RPMI8226 (cell line): Measurements from ENCODE around the gene CCNT1.
"Not testable (repeated sequence)": the region's sequence is repeated elsewhere in the genome, so short reads cannot be mapped to it uniquely, and the experiment has no call there.

Experiments used
- DNase-seq: peaks from one replicate; pipeline ENCODE4 v3.0.0-alpha.2; 2015

CCNT1 gene

DNA sequence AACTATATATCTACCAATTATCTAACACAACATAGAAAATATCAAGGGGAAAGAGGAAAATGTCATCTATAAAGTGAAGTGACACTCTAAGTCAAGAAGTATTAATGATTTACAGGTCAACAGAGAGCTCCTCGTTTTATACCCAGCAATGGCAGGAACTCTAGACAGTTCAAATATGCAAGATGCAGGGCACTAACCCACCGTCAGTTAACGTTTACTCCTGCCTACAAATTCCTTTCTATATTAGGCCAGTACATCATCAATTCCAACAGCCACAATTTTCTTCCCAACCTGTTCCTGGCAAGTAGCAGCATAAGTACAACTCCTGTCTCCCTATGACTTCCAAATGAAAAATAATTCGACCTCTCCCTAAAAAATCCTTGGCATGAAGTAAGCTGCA lies 25.5 kb downstream of the CCNT1 start:
- DNase-seq, result no peak

DNA sequence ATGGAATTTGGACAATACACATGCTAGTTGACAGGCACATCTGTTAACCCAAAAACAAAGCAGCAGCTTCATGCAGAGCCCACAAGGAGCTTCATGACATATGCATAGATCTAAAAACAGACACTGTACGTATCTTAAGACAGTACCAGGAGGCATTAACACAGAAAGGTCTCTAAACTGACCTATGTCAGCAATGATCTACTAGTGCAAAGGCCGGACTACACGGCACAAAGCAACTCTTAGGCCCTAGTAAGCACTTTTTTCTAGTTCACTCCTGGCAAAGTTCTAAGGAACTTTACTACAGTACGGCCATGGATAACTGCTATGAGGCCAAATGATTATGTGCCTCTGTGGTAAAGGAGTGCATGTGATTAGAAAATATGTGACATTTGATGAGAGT lies 26.1 kb downstream of the CCNT1 start:
- no peak for DNase-seq

DNA sequence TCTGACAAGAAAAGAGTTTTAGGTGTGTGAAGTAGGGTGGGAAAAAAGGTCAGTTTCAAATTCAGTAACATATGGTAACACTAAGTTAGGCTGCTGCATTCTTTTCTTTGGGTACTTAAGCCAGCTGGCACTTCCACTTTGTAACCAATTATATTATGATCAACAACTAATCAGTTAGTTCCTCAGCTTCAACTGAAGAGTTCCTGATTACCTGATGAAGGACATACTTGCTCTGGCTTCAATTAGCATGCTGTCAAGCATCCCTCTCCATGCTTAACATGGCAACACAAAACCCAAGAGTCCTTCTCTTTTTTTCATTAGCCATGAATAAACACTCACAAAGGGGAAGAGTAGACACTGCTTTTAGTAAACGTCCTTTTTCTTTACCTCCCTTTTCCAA lies 27.7 kb downstream of the CCNT1 start:
- no peak for DNase-seq

DNA sequence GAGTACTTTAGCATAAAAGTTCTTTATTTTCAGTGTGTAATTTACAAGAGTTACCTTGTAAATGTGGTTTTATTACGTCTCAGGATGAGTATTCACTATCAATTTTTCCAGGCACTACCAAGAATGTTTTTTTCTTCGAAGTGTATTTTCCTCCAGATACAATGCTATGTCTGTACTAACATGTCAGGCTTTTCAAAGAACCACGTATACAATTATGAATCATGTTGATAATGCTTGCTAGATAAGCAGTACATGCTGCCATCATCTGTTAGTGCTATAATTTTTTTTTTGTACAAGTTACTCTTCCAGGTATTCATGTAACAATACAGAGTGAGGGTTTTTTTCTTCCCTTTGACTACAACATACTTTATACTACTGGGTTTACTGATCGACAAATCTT lies 28.9 kb downstream of the CCNT1 start:
- no peak for DNase-seq

DNA sequence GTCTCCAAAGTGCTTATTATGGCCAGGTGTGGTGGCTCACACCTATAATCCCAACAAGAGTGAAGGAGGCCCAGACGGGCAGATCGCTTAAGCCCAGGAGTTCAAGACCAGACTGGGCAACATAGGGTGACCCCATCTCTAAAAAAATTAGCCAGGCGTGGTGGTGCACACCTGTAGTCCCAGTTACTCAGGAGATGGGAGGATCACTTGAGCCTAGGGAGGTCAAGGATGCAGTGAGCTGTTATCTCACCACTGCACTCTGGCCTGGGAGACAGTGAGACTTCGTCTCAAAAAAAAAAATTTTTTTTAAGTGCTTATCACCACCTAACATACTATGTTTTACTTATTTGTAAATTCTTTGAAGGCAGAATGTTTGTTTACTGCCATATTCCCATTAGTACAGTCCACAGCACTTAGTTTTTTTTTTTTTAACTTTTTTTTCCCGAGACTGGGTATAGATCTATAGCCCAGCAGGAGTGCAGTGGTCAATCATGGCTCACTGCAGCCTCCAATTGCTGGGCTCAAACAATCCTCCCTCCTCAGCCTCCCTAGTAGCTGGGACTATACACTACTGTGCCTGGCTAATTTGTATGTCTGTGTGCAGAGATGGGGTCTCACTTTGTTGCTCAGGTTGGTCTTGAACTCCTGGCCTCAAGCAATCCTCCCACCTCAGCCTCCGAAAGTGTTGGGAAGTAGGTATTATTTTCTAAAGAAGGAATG lies 29.7 kb downstream of the CCNT1 start:
- DNase-seq, result no peak

DNA sequence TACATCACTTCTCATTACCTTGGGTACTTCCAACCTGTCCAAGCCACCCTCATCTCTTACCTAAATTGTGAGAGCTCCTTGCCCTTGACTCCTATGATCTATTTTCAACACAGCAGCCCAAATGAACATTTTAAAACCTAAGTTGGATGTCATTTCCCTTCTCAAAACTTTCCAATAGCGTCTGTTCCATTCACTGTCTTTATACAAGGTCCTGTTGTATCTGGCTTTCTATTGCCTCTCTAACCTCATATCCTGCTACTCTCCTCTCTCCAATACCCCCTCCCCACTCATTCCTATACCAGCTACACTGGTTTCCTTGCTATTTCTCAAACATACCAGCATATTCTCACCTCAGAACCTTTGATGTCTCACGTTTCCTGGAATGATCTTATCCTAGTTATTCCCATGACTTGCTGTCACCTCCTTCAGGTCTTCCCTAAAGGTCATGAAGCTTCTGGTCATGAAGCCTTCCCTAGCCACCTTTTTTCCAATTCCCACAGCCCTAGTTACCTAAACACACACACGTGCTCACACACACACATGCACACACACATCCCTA lies 30.4 kb downstream of the CCNT1 start:
- DNase-seq, result no peak

DNA sequence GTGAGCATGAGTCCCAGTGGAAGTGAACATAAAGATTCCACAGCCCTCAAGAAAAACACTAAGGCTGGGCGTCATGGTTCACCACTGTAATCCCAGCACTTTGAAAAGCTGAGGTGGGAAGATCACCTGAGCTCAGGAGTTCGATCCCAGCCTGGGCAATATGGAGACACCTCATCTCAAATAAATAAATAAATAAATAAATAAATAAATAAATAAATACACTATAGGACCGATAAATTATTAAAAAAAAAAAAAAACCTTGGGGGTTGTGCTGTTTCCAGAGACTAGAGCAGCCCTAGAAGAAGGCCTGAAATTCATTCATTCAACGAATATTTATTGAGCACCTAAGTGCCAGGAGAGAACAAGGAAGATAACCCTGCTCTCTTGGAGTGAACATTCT lies 33.0 kb downstream of the CCNT1 start:
- DNase-seq, result no peak

DNA sequence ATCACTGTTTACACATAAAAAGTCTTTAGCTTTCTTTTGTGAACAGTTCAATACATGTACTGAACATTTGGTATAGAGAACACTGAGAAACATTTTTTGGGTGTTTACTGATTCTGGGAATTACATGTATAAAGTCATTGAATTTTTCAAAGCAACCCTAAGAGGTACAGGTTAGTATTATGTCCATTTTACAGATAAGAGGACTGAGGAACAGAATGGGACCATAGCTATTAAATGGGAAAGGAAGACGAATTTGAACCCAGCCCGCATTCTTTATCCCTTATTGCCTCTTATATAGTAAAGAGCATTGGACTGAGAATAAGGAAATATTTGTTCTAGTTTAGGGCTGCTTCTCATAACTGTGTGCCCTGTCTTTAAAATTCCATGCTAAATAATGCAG lies 33.6 kb downstream of the CCNT1 start:
- no peak for DNase-seq

DNA sequence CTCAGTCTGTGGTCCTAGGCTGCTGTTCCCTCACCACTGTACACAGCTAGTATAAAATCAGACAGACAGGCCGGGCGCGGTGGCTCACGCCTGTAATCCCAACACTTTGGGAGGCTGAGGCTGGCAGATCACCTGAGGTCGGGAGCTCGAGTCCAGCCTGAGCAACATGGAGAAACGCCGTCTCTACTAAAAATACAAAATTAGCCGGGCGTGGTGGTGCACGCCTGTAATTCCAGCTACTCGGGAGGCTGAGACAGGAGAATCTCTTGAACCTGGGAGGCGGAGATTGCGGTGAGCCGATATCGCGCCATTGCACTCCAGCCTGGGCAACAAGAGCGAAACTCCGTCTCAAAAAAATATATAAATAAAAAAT lies 34.0 kb downstream of the CCNT1 start:
- not testable (repeated sequence) for DNase-seq

DNA sequence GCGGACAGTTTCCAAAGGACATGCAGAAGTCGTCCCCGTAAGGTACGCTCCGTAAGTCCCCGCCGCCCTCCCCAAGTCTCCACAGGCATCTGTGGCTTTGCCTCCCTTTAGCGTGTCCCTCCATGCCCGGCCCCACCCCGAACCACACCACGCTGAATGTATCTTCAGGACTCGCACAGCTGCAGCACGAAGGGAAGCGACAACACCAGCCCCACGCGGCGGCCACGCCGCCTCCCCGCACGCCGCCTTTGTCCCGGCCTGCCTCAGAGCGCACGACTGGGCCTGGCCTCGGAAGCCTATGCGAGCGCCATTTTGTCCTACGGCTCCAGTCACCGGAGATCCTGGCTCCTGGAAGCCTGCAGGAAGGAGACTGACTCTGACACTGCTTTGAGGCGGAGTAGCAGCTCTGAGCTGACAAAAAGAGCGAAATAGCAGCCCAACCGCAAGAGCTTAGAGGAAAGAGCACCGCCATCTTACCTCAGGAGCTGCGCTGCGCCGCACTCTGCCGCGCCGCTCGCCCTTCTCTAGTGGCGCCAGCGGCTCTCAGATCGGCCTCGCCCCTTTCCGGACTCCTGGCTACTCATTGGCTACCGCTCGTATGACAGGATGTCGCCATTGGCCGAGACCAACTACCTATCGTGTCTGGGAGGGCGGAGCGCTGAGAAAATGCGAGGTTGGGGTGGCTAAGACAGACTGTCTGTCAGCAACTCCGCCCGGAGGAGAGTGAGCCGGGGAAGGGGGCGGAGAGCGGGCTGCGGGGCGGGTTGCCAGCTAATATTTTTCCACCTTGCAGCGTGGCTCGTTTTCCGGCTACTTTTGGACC lies 34.6 kb downstream of the CCNT1 start, which contains the start of gene KANSL2:
KANSL2 (minus strand) TSS at position 529 of the 823 bp plus-strand sequence. CDS start 606 bp downstream, outside the sequence.
- DNase-seq, result peak; percentile 99

DNA sequence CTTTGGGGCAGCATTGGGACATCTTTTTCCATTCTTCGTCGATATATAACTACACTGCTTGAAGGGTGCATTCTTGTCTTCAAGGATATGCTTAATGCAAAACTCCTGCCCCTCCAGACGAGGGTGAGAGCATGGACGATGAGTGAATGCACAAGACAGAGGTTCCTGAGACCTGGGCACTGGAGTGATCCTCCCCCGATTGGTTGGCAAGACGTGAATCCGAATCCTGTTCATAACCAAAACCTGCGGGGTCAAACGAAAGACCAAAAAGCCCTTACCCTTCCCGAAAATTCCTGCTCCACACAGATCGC lies 35.2 kb downstream of the CCNT1 start:
- peak; percentile 40 for DNase-seq

DNA sequence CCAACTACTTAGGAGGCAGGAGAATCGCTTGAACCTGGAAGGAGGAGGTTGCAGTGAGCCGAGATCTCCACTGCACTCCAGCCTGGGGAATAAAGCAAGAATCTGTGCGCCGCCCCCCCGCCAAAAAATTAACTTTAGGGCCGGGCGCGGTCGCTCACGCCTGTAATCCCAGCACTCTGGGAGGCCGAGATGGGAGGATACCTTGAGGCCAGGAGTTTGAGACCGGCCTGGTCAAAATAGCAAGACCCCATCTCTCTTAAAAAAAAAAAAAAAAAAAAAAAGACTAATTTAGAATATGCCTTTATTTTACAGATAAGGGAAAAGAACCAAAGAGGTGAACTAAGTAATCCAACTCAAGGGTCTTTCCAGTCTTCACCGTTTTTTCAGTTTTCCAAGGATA lies 35.6 kb downstream of the CCNT1 start:
- no peak for DNase-seq

DNA sequence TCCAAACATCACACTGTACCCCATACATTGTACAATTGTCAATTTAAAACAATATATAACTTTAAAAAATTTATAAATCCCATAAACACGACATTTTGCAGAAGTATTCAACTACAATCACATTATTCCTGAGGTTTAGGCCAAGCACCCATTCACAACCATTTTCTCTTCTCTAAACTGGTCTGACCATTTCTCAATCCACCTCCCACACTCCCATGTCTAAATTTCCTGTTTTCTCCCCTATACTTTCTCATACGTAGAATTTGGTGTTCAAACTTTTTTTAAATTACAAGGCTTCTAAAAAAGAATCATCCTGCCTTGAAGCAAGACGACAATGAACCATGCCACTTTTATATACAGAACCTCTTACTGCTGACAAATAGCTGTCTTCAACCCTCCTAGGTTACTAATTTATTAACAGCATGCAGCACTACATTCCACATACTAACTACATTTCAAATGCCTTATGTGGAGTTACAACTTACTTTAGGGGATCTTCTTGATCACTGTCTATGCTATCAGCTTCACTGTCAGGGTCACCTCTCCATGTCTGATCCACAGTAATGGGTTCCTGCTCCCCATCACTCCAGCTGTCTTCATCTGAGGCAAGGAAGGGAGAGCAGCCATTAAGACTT lies 37.8 kb downstream of the CCNT1 start:
- DNase-seq, result no peak

DNA sequence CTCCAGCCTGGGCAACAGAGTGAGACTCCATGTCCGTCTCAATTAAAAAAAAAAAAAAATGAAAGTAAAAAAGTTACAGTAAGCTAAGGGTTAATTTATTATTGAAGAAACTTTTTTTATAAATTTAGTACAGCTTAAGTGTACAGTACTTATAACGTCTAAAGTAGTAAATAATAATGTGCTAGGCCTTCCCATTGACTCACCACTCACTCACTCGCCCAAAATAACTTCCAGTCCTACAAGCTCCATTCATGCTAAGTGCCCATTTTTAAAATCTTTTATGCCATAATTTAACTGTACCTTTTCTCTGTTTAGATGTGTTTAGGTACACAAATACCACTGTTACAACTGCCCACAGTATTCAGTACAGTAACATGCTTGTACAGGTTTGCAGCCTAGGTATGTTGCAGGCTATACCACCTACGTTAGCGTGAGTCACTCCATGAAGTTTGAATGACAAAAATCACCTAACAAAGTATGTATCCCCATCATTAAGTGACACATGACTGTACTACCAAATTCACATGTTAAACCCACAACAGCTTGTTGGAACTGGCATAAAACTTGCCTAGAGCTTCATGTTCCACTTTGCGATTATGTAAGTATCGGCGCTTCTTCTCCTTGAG lies 45.2 kb downstream of the CCNT1 start:
- DNase-seq, result no peak

DNA sequence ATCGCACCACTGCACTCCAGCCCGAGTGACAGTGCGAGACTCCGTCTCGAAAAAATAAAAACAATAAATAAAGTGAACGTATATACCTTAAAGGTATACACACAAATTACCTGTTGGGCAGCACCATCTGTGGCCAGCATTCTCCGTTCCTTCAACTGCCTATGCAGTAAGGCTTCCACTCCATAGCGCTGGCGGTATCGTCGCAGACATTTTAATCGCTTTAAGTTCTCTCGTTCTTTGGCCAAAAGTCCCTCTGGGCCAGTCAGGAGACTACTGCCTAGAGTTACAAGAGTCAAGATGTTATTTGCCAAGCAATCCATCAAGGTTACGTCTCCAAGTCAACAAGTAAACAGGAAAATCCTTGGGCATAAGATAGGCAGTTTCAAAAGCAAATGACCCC lies 47.5 kb downstream of the CCNT1 start:
- peak; percentile 7 for DNase-seq

DNA sequence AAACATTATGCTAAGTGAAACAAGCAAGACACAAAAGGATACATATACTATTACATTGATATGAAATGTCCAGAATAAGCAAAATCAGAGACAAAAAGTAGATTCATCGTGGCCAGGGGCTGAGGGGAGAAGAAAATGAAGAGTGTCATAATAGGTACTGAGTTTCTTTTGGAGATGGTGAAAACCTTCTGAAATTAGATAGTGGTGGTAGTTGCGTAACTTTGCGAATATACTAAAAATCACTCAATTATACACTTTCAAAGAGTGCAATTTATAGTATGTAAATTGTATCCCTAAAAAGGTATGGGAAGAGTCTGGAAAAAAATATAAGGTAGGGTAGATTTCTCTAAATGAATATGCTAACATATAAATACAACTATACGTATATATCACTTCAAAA lies 56.6 kb downstream of the CCNT1 start:
- no peak for DNase-seq

DNA sequence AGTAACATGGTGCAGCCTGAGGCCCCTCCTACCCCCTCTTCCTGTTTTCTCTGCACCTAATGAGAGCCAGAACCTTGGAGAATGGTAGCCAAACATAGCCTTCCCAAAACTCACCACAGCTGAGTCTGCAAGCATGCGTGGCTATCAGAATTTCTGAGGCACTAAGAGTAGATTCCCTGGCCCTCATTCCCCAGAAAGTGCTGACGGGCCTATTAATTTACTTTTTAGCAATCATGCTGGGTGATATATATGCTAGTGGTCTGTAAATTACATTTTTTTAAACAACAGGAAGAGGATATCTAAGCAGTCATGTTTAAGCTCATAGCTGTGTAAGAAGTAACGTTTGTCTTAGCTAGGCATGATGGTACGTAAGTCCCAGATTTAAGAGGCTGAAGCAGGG lies 64.8 kb downstream of the CCNT1 start:
- no peak for DNase-seq

DNA sequence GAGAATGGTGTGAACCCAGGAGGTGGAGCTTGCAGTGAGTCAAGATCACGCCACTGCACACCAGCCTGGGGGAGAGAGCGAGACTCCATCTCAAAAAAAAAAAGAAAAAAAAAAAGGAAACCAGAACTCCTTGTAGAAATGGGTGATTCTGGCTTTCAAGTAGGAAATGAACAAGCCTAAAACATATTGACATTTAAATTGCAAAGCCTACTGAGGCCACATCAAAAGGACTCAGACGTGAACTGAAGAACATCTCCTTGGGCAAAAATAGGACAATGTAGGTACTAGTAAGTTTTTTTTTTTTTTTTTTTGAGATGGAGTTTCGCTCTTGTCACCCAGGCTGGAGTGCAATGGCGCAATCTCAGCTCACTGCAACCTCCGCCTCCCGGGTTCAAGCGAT lies 71.2 kb downstream of the CCNT1 start:
- DNase-seq, result not testable (repeated sequence)

DNA sequence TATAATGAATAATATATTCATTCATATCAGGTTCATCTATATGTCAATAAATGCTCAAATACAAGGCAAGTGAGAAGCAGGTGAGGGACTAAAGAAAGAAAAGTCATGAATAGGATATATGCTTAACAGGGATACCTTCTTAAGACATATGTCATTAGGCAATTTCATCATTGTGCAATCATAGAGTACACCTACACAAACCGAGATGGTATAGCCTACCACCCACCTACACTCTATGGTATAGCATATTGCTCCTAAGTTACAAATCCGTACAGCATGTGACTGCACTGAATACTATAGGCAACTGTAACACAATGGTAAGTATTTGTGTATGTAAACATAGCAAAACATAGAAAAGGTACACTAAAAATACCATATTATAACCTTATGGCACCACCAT lies 73.5 kb downstream of the CCNT1 start:
- no peak for DNase-seq

DNA sequence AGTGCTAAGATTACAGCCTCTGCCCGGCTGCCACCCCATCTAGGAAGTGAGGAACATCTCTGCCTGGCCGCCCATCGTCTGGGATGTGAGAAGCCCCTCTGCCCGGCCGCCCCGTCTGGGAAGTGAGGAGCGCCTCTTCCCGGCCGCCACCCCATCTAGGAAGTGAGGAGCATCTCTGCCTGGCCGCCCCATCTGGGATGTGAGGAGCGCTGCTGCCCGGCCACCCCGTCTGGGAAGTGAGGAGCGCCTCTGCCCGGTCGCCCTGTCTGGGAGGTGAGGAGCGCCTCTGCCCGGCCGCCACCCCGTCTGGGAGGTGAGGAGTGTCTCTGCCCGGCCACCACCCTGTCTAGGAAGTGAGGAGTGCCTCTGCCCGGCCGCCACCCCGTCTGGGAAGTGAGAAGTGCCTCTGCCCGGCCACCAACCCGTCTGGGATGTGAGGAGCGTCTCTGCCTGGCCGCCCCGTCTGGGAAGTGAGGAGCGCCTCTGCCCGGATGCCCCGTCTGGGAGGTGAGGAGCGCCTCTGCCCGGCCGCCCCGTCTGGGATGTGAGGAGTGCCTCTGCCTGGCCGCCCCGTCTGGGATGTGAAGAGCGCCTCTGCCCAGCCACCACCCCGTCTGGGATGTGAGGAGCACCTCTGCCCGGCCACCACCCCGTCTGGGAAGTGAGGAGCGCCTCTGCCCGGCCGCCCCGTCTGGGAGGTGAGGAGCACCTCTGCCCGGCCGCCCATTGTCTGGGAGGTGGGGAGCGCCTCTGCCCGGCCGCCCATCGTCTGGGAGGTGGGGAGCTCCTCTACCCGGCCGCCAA lies 74.6 kb downstream of the CCNT1 start:
- DNase-seq, result not testable (repeated sequence)

DNA sequence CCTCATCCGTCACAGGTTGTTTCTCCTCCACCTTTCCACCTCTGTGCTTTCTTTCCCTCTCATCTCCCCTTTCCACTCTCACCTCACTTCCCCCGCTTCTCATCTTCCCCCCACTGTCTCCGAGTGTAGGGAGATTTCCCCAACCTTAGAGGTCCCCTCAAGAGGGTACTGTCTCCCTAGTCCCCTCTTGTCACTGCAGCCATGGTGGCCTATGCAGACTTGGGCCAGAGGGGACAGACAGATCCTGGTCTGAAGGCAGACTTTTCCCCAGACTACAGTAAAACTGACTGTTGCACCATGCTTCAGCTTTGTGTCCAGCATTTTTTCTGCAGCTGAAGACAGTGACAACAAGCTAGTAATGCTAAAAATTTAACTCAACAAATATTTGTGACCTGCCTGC lies 75.7 kb downstream of the CCNT1 start:
- DNase-seq, result no peak

DNA sequence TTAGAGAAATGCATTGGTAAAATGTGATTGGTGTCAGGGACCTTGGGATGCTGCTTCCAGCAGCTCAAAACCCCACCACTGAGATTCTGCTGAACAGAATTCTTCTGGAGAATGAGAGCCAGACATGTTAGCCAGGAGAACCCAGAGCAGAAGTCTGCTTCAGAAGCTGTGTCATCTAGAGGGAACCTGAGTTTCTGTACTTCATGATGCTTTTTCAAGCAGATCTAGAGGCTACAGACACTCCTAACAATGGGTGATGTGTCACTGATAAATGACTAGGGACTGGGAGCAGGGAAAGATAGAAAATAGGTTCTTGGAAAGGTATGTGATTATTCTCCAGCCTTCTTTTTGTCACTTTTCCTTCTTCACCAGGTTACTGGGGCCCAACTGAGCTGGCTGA lies 76.1 kb downstream of the CCNT1 start:
- DNase-seq, result no peak
